ENCODE data around the gene CTDP1.

GRCh38 chr18:79750980-79751571 is 71.5 kb downstream of the CTDP1 start:
- TF ChIP-seq CTCF (IDR thresholded peaks at IDR 0.05) (no peak), POLR2AphosphoS5 (IDR thresholded peaks at IDR 0.05) (no peak), EP300 (IDR thresholded peaks at IDR 0.05) (no peak), POLR2A (IDR thresholded peaks at IDR 0.05) (no peak)

Measured in gastroesophageal sphincter (tissue), 3 donors.